NCI-H2107 treated with DMSO at 0.1 percent for 48 hours (cell line): Measurements from ENCODE around the gene SPAG9.
A peak's percentile ranks its signal among the peaks of the same experiment; 100 is the strongest.

ENCODE experiments used
- DNase-seq: peaks from one replicate; lab custom pipeline; 2025; ENCODE audit not compliant: unreplicated experiment; lab: John Stamatoyannopoulos, UW

The SPAG9 gene

DNA sequence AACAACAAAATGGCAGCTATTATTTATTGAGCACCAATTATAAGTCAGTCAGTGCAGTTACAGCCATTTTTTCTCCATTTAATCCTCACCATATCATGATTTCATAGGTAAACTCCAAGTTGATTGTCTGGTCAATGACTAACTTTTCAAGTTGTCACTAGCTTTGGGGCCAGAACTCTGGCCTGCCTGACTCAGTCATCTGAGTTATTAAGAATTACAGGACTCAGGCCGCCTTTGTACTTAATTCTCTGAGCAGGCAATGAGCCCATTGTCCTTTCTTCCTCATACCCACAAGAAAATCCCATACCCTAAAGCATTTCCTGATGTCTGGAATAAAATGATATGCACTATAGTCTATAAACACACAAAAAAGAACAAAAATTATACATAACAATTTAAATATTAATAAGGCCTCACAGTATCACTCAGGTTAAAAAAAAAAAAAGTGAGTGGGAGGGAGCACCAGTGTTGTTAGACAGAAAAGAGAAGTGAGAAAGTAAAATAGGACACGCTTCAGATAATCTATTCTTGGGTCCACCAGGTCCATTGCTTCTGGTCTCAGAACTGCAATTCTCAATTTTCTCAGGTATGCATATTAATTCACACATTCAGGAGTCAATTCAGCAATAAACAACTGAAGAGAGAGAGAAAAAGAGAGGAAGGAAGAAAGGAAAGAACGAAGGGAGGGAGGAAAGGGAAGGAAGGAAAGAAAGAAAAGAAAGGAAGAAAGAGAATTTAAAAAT is 70.2 kb downstream of the SPAG9 start:
- DNase-seq, result no peak

DNA sequence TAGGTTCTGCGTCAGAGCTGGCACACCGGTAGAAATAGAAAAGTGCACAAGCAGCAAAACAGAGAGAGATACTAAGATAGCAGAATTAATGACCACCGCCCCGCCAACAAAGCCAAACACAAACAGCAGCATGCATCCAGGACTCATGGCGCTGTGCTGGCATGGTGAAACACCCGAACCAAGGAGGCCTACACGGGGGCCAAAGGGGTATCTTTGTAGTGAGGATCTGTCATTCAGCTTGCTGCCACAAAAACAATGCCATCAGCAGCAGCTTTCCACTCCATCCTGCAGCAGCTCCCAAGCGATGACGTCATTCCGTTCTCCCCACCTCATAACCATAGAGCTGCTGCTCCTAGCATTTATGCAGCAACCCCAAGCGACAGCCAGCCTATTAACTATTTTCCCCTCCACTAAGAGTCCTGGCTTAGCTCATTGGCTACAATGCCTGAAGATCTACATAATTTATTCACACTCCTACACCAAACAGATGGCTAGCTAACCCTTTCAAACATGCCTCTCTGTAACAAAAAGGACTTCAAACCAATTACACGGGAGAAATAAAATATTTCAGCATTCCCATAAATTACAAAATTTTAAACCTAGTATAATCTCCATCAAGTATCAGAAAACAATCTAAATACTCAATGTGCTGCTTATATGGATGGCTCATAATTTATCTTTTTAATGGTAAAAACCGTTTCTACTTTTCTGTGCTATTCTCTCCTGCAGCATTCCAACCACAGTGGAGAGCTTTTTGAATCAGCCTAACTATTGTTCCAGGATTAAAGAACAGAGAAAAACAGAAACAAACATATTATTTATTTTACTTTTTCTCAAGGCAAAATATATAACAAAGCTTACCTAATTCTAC is 73.9 kb downstream of the SPAG9 start:
- DNase-seq, result peak; percentile 97

DNA sequence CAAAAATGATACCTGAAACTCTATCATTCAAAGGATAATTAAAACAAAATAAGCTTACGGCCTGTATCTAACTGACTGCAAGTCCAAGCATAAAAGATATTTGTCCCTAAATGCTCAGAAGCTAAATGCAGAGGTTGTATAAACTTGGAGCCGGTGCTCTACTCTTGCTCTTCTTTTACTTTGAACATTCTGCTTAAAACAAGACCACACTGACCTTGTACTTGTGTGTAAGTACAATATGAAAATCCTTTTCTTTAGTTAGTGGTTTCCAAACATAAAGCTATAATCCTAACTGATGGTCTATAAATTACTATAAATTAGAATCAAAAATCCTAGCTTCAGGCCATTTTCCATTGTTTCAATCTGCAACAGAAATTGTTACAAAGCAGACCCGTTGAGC is 74.6 kb downstream of the SPAG9 start:
- no peak for DNase-seq

DNA sequence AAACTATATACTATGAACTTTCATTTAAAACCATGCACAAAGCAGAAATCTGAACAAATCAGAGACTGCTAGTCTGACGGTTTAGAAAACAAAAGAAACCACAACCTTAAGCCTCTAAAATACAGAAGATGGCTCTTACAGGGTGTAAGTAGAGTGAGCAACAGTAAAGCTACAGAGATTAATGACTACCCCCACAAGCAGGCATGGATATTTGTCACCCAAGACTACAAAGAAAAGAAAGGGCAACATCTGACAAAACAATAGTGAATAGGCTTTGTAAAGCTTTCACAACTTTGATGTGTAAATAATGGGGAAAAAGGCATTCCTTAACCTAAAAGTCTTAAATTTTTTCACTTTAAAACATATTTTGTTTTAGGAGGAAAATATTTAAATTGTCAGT is 75.0 kb downstream of the SPAG9 start:
- DNase-seq, result peak; percentile 53

DNA sequence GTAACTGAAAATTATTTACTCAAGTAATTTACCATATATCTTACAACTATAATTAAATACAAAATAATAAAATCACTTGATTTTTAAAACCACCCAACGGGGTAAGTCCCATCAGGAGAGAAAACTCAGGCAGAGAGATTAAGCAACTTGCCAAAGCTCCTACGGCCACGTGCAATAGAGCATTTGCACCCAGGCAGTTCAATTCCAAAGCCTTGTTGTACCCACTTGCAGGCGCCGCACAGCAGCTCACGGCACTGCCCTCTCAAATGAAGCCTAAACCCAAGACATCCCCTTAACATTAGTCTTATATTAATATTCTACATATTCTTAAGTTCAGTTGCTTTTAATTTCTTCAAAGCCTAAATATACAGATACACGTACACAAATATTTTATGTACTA is 75.7 kb downstream of the SPAG9 start:
- DNase-seq, result no peak

DNA sequence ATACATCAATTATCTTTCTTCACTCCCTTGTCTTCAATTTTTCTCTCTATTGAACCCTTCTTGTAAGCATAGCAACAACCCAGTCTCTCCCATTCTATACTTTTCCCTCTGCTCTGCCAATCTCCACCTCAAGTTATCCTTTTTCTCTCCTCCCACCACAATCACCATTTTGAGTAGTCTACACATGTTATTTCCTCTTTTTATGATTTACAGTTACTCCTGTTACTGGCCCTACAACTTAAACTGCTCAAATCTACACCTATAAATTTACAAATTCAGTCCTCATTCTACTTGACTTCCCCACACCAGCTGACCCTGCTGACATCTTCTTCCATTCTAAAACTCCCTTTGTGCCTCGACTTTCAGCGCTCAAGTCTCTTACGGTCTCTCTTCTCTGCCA is 84.6 kb downstream of the SPAG9 start:
- no peak for DNase-seq

DNA sequence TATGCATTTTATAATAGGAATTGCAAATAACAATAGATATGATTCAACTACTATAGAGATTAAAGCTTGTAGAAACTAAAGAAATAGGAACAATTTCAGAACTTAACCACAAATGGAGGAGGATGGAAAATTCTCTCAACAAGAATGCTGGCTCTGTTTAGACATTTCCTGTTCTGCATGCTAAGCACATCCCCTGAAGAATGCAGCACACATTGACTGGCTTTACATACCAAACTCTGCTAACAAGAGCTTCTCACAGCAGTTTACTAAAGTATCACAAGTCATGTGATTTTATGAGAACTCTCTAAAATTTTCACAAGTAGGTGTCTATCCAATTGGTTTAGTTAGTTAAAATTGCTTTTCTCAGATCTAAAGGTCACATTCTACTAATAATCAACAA is 85.2 kb downstream of the SPAG9 start:
- DNase-seq, result no peak

DNA sequence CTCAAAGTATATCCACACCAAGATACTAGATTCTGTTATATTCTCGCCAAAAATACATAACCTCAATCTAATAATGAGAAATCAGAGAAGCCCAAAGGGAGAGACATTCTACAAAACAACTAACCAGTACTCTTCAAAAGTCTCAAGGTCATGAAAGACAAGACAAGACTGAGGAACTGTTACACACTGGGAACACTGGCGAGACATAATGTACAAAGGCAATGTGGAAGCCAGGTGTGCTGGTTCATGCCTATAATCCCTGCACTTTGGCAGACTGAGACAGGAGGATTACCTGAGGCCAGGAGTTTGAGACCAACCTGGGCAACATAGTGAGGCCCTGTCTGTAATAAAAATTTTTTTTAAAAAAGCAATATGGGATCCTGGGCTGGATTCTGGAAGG is 85.9 kb downstream of the SPAG9 start:
- no peak for DNase-seq

DNA sequence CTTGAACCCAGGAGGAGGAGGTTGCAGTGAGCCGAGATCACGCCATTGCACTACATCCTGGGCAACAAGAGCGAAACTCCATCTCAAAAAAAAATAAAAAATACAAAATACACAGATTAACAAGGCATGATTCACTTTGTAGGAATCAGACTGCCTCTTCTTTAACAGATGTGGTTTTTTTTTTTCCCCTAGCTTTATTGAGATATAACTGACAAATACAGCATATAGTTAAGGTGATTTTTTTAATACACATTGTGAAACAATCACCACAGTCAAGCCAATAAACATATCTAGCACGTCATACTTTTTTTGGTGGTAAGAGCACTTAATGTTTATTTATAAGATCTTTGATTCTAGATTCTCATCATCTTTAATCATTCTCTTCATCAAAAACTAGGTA is 87.8 kb downstream of the SPAG9 start:
- DNase-seq, result no peak

DNA sequence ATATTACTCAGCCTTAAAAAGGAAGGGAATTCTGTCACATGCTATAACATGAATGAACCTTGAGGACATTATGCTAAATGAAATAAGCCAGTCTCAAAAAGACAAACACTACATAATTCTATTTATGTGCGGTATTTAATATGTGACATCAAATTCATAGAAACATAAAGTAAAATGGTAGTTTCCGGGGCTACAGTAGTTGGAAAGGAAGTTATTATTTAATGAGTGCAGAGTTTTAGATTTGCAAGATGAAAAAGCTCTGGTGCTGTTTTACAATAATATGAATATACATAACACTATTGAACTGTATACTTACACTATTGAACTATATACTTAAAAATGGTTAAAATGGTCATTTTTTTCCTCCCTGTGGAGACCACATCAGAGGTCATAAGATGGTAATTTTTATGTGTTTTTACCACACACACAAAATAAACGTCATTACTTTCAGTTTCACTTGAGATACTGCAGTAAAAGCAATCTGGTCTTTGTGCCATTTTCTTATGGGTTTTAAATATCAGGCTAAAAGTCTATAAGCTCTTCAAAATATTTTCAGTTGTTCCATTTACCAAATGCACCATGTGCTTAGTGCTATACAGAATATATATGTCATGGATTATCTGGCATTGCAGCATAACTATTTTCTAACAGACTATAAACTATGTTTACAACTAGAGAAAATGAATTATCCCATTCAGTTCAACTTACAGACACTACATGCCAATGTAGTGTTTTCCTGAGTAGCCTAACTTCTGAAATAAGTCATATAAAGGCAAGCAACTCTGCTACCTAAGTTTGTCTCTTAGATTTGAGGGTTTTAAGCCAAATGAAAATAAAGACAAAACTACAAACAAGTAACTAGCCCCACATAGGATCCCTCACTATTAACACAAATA is 90.9 kb downstream of the SPAG9 start:
- no peak for DNase-seq

DNA sequence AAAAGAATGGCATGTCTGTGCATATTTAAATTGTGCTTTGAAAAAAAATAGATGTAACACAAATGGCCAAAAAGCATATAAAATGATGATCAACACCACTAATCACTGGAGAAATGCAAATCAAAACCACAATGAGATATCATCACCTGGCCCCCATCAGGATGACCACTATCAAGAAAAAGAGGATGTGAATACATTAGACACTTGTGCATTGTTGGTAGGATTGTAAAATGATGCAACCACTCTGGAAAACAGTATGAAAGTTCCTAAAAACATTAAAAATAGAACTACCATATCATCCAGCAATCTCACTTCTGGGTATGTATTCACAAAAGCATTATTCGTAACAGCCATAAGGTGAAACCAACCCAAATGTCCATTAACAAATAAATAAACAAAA is 91.5 kb downstream of the SPAG9 start:
- DNase-seq, result no peak

DNA sequence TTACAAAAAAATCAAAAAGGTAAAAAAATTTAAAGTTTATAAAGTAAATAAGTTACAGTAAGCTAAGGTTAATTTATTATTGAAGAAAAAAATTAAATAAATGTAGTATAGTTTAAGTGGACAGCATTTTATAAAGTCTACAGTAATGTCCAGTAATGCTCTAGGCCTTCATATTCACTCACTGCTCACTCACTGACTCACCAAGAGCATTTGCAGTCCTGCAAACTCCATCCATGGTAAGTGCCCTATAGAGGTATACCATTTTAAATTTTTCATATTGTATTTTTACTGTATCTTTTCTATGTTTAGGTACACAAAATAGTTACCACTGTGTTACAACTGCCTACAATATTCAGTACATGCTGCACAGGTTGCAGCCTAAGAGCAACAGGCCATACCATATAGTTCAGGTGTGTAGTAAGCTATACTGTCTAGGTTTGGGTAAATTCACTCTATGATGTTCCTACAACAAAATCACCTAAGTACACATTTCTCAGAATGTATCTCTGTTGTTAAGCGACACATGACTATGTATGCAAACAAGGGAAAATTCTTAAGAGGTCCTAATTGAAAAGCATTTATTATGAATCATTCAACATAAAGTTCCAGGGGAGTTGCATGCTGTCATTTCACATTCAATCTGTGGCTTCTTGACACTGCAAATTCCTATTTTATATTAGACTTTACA is 92.3 kb downstream of the SPAG9 start:
- no peak for DNase-seq

DNA sequence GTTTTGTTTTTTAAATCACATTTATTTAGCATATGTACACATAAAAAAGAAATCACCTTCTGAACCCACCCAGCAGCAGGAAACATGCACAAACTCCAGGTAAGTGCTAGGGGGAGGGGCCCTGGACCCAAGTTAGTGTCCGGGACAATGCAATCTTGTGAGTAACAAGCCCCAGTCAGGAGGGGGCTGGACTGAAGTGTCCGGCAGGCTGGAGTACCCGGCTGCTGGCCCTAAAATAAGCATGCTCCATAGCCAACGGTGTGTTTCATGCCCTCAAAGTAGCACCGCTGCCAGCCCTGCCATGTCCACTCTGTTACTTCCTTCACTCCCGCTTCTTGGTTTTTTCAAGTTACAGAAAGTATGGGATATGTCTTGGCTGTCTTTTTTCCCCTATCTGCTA is 102.1 kb downstream of the SPAG9 start:
- no peak for DNase-seq

DNA sequence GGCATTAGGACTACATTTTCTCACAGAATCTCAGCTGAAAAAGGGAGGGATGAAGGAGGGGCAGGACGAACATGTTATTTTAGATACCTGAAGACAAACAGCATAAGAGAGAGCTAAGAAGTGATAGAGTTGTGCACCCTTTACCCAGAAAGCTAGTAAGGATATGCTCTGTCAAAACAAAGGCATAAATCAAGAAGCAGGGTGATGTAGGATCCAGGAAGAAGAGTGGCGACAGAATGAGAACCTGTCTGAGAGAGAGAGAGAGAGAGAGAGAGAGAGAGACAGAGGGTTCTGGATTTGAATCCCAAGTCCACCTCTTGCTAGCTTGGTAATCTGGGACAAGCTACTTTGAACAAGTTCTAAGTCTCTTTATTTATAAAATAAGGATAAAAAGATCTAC is 103.4 kb downstream of the SPAG9 start:
- DNase-seq, result no peak

DNA sequence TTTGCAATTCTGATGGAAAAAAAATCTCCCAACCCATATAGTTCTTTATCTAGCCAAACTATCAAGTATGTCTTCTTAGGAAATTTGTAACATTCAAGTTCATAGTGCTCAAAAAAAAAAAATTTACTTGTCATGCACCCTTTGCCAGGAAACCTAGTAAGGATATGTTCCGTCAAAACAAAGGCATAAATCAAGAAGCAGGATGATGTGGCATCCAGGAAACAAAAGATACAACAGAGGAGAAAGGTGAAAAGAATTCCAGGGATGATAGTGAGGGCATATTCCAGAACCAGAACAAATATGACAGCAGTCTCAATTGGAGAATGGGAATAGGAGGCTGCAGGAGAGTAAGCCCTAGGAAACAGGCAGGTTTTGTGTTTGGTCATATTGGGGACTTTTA is 104.6 kb downstream of the SPAG9 start:
- DNase-seq, result no peak

DNA sequence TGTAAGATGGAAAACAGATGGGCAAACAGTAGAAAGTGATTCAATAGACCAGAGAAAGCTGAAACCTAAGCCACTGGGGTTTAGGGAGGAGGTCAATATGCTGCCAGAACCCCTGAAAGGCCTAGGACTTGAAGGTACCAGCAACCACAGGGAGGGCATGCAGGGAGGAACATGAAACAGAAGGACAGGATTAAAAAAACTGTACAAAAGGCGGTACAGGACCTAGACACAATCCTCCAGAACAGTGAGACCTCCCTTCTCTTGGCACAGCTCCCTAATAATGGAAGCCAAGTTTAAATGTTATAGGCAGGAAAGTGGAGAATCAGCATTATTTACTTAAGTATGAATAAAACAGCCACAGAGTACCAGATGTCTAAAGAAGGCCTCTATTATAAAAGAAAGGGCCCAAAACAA is 105.5 kb downstream of the SPAG9 start:
- DNase-seq, result peak; percentile 72

DNA sequence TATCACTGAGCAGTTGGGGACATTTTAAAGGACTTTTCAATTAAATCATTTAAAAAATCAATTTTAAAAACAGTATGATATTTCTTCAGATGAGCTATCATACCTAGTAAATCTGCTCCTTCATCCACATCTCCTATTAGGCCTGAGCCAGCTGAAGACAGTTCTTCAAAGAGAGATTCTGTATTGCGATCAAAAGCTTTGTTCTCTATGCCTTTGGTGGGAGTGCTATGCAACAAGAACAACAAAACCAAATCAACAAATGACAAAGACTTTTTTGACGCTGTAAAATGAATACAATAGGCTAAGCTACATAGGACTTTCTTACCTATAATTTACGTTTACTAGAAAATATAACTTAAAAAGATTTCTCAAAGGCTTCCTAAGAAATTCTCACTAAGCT is 106.5 kb downstream of the SPAG9 start:
- DNase-seq, result no peak

DNA sequence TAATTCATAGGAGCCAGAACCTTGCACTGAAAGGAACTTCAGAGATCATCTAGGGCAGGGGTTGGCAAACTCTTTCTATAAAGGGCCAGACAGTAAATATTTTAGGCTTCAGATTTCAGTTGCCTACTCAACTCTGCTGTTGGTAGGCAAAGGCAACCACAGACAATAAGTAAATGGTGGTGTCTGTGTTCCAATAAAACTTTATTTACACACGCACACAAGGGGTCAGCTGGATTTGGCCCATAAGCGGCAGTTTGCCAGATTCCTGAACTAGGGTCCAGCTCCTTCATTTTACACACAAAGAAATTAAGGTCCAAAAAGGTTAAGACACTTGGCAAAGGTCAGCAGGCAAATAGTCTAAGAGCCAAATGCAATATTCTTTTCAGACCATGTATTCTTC is 107.3 kb downstream of the SPAG9 start:
- no peak for DNase-seq

DNA sequence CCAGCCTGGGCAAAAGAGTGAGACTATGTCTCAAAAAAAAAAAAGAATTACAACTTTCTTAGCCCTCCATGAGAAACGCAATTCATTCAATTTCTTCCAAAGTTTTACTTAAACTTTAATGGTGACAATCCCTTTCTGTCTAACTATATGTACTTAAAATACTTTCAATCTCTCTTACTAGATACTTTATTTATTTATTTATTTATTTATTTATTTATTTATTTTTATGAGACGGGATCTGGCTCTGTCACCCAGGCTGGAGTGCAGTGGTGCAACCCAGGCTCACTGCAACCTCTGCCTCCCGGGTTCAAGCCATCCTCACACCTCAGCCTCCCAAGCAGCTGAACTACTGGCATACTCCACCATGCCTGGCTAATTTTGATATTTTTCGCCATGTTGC is 108.1 kb downstream of the SPAG9 start:
- DNase-seq, result no peak

DNA sequence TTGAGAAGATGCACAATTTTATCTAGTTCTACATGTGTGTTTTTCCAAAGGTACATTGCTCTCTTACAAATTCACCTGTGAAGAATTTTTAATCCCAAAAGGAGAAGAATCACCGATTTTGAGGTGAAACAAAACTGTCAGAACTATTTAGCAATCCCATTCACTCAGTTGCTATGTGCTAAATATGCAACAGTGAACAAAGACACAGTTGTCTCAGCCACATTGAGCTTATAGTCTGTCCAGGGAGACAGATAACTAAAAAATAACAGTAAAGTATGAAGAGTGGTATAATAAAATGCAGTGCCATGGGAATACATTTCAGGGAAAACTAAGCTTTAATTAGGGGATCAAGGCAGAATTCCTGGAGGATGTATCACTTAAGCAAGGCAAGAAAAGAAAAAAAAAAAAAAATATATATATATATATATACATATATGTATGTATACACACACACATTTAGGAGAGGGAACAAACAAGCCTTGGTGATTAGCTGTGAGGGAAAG is 110.4 kb downstream of the SPAG9 start:
- no peak for DNase-seq

DNA sequence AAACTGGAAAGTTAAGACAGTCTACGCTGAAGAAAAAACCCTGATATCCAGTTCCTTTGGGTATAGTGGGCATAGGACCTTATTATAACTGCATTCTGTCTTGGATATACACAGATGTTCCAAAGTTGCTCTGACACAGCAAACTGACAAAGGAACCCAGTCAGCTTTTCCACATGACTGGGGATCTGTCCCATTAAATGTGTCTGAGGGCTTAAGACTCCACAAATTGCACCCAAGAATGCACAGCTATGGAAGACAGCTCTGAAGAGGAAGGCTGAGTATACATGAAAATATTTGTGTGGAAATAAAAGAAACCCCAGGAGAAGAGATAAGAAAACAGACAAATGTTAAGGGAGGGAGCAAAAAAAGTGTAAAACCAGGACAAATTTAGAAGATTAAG is 114.1 kb downstream of the SPAG9 start:
- no peak for DNase-seq
